Breast epithelium (tissue), 3 donors: ENCODE results near the gene CD84.
"Not testable (repeated sequence)": the region's sequence is repeated elsewhere in the genome, so short reads cannot be mapped to it uniquely, and the experiment has no call there.

Experiments
- CTCF ChIP-seq, 3 donors: fragments of 450-650 bp; IDR thresholded peaks; one replicate each; pipeline ENCODE4 v1.5.1; 2016 to 2017; ENCODE audit warnings: antibody characterized with exemption in 3 of 3, mild to moderate bottlenecking in 3 of 3, moderate library complexity in 3 of 3
- POLR2A ChIP-seq: fragments of 450-650 bp; IDR thresholded peaks from one replicate; pipeline ENCODE4 v1.6.1; 2016; ENCODE audit warnings: antibody characterized with exemption, mild to moderate bottlenecking, moderate library complexity
- POLR2AphosphoS5 ChIP-seq, 3 donors: sonication (generic); formaldehyde crosslinking; IDR thresholded peaks; one replicate each; pipeline ENCODE4 v1.6.1; 2017; ENCODE audit warnings: antibody characterized with exemption in 3 of 3

GRCh38 chr1:160523789-160524188 is 55.5 kb downstream of the CD84 start:
- TF ChIP-seq POLR2A; CTCF (IDR thresholded peaks at IDR 0.05); POLR2AphosphoS5 (IDR thresholded peaks at IDR 0.05): not testable (repeated sequence)
